SKM-1 treated with dmso at 0.1 percent for 144 hours (cell line): ENCODE data around the gene ACAT1.
"Not testable (repeated sequence)": the region's sequence is repeated elsewhere in the genome, so short reads cannot be mapped to it uniquely, and the experiment has no call there.

Experiments used
- DNase-seq: peaks from one replicate; lab custom pipeline; 2025; ENCODE audit not compliant: unreplicated experiment; lab: John Stamatoyannopoulos, UW

ACAT1 gene

GRCh38 chr11:108144615-108145014 lies 23.2 kb downstream of the ACAT1 start:
- DNase-seq, result no peak

GRCh38 chr11:108147150-108147549 lies 25.8 kb downstream of the ACAT1 start:
- DNase-seq, result no peak

GRCh38 chr11:108148556-108148955 lies 27.2 kb downstream of the ACAT1 start:
- no peak for DNase-seq

- DNase-seq, result no peak
Measured at GRCh38 chr11:108154591-108154990, 33.2 kb downstream of the ACAT1 start.

GRCh38 chr11:108160970-108161566 lies 39.7 kb downstream of the ACAT1 start:
- DNase-seq, result peak; percentile 4

- DNase-seq, result not testable (repeated sequence)
Measured at GRCh38 chr11:108162878-108163277, 41.5 kb downstream of the ACAT1 start.

GRCh38 chr11:108167624-108168023 lies 46.3 kb downstream of the ACAT1 start:
- DNase-seq, result no peak

GRCh38 chr11:108170184-108170583 lies 48.8 kb downstream of the ACAT1 start:
- no peak for DNase-seq

- DNase-seq, result no peak
Measured at GRCh38 chr11:108177570-108177969, 56.2 kb downstream of the ACAT1 start.

- DNase-seq, result no peak
Measured at GRCh38 chr11:108193725-108194124, 72.4 kb downstream of the ACAT1 start.

- no peak for DNase-seq
Measured at GRCh38 chr11:108196901-108197300, 75.5 kb downstream of the ACAT1 start.
